ENCODE measurements around the gene MTFP1.

GRCh38 chr22:30438559-30438958 is 13.0 kb downstream of the MTFP1 start:
- TF ChIP-seq CTCF (IDR thresholded peaks at IDR 0.05): no peak
- no peak for TF ChIP-seq POLR2A (IDR thresholded peaks at IDR 0.05)

Data from adrenal gland (tissue), 5 donors.